AG04450 (cell line): ENCODE data around the gene GUF1. TPM values are rescaled to one million over a fixed set of nuclear protein-coding genes. Genes with fewer than 3 reads are reported as not detected.

Experiments used
- CTCF ChIA-PET: fragments of 300-600, 350-600 bp; formaldehyde crosslinking; extraction: SDS; loops from one replicate; lab custom pipeline; 2022; ENCODE audit warnings: antibody characterized with exemption, inconsistent platforms; lab: Charles Lee
- POLR2A ChIA-PET: fragments of 350-600 bp; formaldehyde crosslinking; extraction: SDS; loops from one replicate; lab custom pipeline; 2021; ENCODE audit warnings: antibody characterized with exemption, inconsistent platforms; lab: Yijun Ruan, JAX
- DNase-seq: peaks from one replicate; pipeline ENCODE4 v3.0.0-alpha.2; 2011; ENCODE audit warnings: low read depth, low spot score
- H3K27ac ChIP-seq: one replicate; pipeline ENCODE4 v1.5.1; 2012; ENCODE audit warnings: low read depth, low read length, control low read depth
- H3K27me3 ChIP-seq: one replicate; pipeline ENCODE4 v1.6.0; 2012; ENCODE audit warnings: low read length; ENCODE audit not compliant: control insufficient read depth, insufficient read depth
- H3K4me3 ChIP-seq: 2 replicates; pipeline ENCODE4 v1.5.1; 2011; ENCODE audit warnings: mild to moderate bottlenecking, low read depth, low read length, control low read depth
- H3K9me3 ChIP-seq: 2 replicates; pipeline ENCODE4 v1.5.1; 2012; ENCODE audit warnings: low read length; ENCODE audit not compliant: control insufficient read depth, insufficient read depth
- CTCF ChIP-seq: IDR thresholded peaks from 2 replicates; pipeline ENCODE4 v1.5.1; 2011; ENCODE audit warnings: low read depth, low read length, control low read depth, inconsistent platforms
- polyA plus RNA-seq: library from polyadenylated mRNA; depleted of rRNA; stranded (reverse); fragments of >200 nt; gene quantifications from 2 replicates; pipeline ENCODE4 v1.2.3, GENCODE V29; 2011

The GUF1 gene
- polyA plus RNA-seq, 1 experiment: 23.1 TPM

GRCh38 chr4:44700427-44700826 lies 22.2 kb downstream of the GUF1 start:
- DNase-seq: no peak
- TF ChIP-seq CTCF: no peak
- CTCF ChIA-PET: no interaction called here

GRCh38 chr4:44701037-44701436 lies 22.8 kb downstream of the GUF1 start:
- no peaks in the 10 kb centered on the region for H3K9me3 ChIP-seq
- POLR2A ChIA-PET: interaction anchor here (1.8 kb wide), 1 partner anchor 23 kb away, joined by 5 read pairs; the partner anchor contains the start of gene GUF1

More at GRCh38 chr4:44700427-44700826, 22.2 kb downstream of the GUF1 start:
- H3K27me3 ChIP-seq: no peaks in the 10 kb centered on the region
- POLR2A ChIA-PET: interaction anchor here (1.8 kb wide), 1 partner anchor 22 kb away, joined by 5 read pairs; the partner anchor contains the start of gene GUF1
- H3K9me3 ChIP-seq: no peaks in the 10 kb centered on the region
- no peak overlapping the region for H3K4me3 ChIP-seq
- H3K27ac ChIP-seq: no peak overlapping the region

GRCh38 chr4:44704673-44705072 lies 26.5 kb downstream of the GUF1 start:
- no peaks in the 10 kb centered on the region for H3K9me3 ChIP-seq
- CTCF ChIA-PET: no interaction called here
- TF ChIP-seq CTCF: no peak
- POLR2A ChIA-PET: no interaction called here
- H3K27me3 ChIP-seq: no peaks in the 10 kb centered on the region
- no peak for DNase-seq
- no peak overlapping the region for H3K4me3 ChIP-seq
- no peak overlapping the region for H3K27ac ChIP-seq

More at GRCh38 chr4:44701037-44701436, 22.8 kb downstream of the GUF1 start:
- DNase-seq: no peak
- H3K27me3 ChIP-seq: no peaks in the 10 kb centered on the region
- CTCF ChIA-PET: no interaction called here
- no peak for TF ChIP-seq CTCF
- H3K27ac ChIP-seq: no peak overlapping the region
- no peak overlapping the region for H3K4me3 ChIP-seq

GRCh38 chr4:44713125-44713524 lies 34.9 kb downstream of the GUF1 start:
- Histone ChIP-seq H3K4me3 (no peak overlapping the region), H3K27ac (no peak overlapping the region), H3K9me3 (no peaks in the 10 kb centered on the region), H3K27me3 (no peaks in the 10 kb centered on the region)
- CTCF ChIA-PET: no interaction called here
- POLR2A ChIA-PET: no interaction called here
- no peak for DNase-seq
- no peak for TF ChIP-seq CTCF

GRCh38 chr4:44716597-44716996 lies 38.4 kb downstream of the GUF1 start:
- no peaks in the 10 kb centered on the region for H3K9me3 ChIP-seq
- H3K27me3 ChIP-seq: no peaks in the 10 kb centered on the region
- ChIA-PET POLR2A (no interaction called here), CTCF (no interaction called here)
- H3K4me3 ChIP-seq: no peak overlapping the region
- H3K27ac ChIP-seq: no peak overlapping the region
- no peak for TF ChIP-seq CTCF
- no peak for DNase-seq
